DND-41 (cell line): ENCODE results near the gene TCP10L.

Source experiments
- CTCF ChIP-seq: IDR thresholded peaks from 2 replicates; pipeline ENCODE4 v1.5.1; 2012; ENCODE audit warnings: borderline replicate concordance, low read length, moderate library complexity, mild to moderate bottlenecking; ENCODE audit not compliant: poor library complexity, severe bottlenecking; ENCODE audit errors: extremely low read depth
- EZH2 ChIP-seq: IDR thresholded peaks from 3 replicates; pipeline ENCODE4 v1.6.1; 2012; ENCODE audit warnings: borderline replicate concordance, low read depth, mild to moderate bottlenecking, moderate library complexity, low read length, inconsistent platforms; ENCODE audit not compliant: severe bottlenecking

- TF ChIP-seq CTCF (no peak), EZH2 (no peak)
These were observed 35.4 kb downstream of the TCP10L start for GRCh38 chr21:32549886-32550285.
